Loucy (cell line): ENCODE results near the gene ABCF2.

ENCODE experiments used
- EZH2phosphoT487 ChIP-seq: fragments of 200-600 bp; IDR thresholded peaks from 2 replicates; pipeline ENCODE4 v1.6.1; 2018; ENCODE audit warnings: antibody characterized with exemption, mild to moderate bottlenecking, moderate library complexity, borderline replicate concordance
- TF ChIP-seq, protein P1 (sequence below): fragments of 200-600 bp; sonication (generic); conservative IDR thresholded peaks from 2 replicates; pipeline ENCODE4 v1.5.1; 2014; ENCODE audit warnings: mild to moderate bottlenecking, antibody characterized with exemption, low read length

DNA sequence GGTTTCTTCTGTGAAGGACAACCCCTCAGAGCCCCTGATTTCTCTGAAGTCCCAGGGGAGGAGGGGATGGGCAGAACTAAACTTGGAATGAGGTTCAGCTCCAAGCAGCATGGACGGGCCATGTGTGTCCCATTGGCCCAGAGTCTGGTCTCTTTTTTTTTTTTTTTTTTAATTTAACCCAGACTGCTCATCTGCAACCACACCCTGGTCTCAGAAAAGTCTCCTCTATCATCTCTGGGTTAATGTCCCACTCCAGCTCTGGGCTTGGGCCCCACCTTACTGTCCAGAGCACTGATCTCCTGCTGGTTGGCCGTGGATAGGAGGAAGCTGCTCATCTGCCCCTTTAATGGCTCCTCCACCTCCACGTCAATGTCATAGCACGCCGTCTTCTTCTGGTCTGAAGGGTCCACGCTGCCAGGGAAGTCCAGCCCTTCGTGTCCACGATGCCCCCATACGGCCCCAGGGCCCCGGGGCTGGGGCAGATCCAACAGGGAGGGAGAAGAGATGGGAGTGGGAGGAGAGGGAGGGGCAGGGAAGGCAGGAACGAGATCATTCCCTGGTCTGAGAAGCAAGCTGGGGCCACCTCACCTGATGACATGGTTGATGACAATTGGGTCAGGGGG is 12.9 kb upstream of the ABCF2 start:
- TF ChIP-seq, protein P1, sequence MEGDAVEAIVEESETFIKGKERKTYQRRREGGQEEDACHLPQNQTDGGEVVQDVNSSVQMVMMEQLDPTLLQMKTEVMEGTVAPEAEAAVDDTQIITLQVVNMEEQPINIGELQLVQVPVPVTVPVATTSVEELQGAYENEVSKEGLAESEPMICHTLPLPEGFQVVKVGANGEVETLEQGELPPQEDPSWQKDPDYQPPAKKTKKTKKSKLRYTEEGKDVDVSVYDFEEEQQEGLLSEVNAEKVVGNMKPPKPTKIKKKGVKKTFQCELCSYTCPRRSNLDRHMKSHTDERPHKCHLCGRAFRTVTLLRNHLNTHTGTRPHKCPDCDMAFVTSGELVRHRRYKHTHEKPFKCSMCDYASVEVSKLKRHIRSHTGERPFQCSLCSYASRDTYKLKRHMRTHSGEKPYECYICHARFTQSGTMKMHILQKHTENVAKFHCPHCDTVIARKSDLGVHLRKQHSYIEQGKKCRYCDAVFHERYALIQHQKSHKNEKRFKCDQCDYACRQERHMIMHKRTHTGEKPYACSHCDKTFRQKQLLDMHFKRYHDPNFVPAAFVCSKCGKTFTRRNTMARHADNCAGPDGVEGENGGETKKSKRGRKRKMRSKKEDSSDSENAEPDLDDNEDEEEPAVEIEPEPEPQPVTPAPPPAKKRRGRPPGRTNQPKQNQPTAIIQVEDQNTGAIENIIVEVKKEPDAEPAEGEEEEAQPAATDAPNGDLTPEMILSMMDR, result no peak
- TF ChIP-seq EZH2phosphoT487, result no peak
